GM18520 (cell line): ENCODE measurements around the gene MGP.

Experiments
- ATAC-seq: cut with Tn5 transposase; IDR thresholded peaks from one replicate; pipeline ENCODE4 v1.9.1; 2021; ENCODE audit not compliant: unreplicated experiment

MGP gene

GRCh38 chr12:14868916-14869506 is 16.6 kb downstream of the MGP start:
- no peak for ATAC-seq

DNA sequence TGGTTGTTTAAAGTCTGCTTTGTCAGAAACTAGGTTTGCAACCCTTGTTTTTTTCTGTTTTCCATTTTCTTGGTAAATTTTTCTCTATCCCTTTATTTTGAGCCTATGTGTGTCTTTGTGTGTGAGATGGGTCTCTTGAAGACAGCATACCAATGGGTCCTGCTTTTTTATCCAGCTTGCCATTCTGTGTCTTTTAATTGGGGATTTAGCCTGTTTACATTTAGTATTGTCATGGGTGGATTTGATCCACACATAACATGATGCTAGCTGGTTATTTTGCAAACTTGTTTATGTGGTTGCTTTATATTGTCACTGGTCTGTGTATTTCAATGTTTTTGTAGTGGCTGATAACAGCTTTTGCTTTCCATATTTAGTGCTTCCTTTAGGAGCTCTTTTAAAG is 25.2 kb downstream of the MGP start:
- no peak for ATAC-seq

DNA sequence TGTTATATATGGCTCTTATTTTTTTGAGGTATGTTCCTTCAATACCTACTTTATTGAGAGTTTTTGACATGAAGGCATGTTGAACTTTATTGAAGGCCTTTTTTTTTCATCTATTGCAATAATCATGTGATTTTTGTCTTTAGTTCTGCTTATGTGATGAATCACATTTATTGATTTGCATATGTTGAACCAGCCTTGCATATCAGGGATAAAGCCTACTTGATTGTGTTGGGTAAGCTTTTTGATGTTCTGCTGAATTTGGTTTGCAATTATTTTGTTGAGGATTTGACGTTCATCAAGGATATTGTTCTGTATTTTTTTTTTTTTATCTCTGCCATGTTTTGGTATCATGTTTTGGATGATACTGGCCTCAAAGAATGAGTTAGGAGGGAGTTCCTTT is 27.1 kb downstream of the MGP start:
- no peak for ATAC-seq

GRCh38 chr12:14854586-14855183 is 31.0 kb downstream of the MGP start:
- ATAC-seq, result no peak

GRCh38 chr12:14853961-14854360 is 31.7 kb downstream of the MGP start:
- ATAC-seq, result no peak

GRCh38 chr12:14852880-14853279 is 32.8 kb downstream of the MGP start:
- no peak for ATAC-seq

GRCh38 chr12:14850929-14851663 is 34.6 kb downstream of the MGP start:
- peak; percentile 42 for ATAC-seq

DNA sequence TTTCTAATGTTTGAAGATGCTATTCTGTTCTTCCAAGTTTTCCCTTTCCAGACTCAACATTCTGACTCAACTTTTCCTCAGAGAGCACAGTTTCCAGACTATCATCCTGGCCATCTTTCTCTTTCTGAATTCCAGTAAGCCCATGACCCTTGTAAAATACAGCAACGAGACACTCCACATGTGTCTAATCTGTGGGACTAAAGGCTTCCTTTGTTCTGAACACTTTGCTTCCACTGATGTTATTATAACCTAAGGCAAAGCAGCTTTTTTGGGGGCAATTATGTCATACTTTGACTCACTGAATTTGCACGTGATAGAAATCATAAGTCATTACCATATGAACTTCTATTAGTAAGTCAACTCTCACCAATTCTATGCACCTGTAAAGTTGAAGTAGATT is 36.0 kb downstream of the MGP start:
- no peak for ATAC-seq

DNA sequence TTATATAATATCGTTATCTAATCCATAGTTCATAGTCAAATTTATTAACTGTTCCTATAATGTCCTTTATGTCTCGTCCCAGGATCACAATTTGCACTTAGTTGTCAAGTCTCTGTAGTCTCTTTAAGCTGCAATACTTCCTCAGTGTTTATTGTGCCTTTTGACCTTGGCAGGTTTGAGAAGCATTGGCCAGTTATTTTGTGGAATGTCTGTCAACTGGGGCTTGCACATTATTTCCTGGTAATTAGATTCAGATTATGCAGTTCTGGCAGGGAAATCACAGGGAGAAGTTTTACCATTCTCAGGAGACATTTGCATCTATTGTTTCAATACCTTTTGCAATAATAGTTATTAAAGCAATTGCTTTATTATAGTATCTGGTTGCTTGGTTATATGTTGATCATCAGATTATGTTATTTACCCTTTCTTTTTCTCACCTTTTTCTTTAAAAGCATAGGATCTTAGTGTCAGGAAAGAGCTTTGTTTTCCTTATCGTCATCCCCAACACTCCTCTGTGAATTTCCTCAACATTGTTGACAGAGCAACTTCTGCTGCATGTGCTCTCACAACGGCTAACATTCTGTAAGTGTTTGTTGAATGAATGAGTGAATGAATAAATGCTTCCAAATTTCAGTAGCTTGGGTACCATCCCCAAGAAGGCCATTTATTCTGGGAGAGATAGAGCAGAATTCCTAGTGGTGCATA is 38.6 kb downstream of the MGP start:
- no peak for ATAC-seq

GRCh38 chr12:14846042-14846587 is 39.5 kb downstream of the MGP start:
- no peak for ATAC-seq

GRCh38 chr12:14845350-14845750 is 40.3 kb downstream of the MGP start:
- peak; percentile 49 for ATAC-seq

DNA sequence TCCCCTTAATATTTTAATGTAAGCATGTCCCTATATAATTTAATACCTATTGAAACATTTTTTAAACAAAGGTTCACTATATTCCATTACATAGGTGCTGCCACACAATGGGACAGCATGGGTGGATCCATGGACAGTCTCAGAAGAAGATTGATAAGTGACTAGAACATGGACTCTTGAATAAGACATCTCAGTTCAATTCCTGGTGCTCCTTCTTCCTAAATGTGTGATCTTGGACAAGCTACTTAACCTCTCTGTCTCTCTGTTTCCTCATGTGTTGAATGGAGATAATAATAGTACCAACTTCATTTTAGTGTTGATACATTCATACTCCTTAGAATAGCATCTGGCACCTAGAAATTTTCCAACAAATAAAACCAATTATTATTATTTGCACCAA is 41.3 kb downstream of the MGP start:
- no peak for ATAC-seq

GRCh38 chr12:14843425-14843887 is 42.2 kb downstream of the MGP start, which contains the start of gene ART4:
TSS of gene ART4 (minus strand) at chr12:14843526. CDS start at chr12:14843113, 413 bp downstream.
- ATAC-seq, result no peak

DNA sequence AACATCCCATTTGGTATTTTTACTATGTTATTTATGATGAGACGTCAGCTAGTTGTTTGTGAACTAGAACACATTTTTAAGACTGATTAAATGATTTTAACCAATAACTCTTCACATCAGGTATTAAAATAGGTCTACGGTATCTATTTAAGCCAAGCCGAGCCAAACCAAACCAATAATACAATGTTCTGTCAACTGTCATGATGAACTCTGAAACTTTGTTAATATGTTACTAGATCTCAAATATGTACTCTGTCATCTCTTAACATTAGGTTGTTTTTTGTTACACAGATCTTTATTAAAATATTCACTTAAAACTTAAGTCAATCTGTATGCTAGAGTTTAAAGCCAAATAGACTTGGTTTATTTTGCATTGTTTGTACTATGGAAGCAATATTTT is 43.3 kb downstream of the MGP start:
- no peak for ATAC-seq

GRCh38 chr12:14841761-14842160 is 43.9 kb downstream of the MGP start:
- ATAC-seq, result no peak

- no peak for ATAC-seq
Observed at GRCh38 chr12:14840616-14841015, 45.0 kb downstream of the MGP start.

- no peak for ATAC-seq
Observed at GRCh38 chr12:14839262-14839661, 46.4 kb downstream of the MGP start.

DNA sequence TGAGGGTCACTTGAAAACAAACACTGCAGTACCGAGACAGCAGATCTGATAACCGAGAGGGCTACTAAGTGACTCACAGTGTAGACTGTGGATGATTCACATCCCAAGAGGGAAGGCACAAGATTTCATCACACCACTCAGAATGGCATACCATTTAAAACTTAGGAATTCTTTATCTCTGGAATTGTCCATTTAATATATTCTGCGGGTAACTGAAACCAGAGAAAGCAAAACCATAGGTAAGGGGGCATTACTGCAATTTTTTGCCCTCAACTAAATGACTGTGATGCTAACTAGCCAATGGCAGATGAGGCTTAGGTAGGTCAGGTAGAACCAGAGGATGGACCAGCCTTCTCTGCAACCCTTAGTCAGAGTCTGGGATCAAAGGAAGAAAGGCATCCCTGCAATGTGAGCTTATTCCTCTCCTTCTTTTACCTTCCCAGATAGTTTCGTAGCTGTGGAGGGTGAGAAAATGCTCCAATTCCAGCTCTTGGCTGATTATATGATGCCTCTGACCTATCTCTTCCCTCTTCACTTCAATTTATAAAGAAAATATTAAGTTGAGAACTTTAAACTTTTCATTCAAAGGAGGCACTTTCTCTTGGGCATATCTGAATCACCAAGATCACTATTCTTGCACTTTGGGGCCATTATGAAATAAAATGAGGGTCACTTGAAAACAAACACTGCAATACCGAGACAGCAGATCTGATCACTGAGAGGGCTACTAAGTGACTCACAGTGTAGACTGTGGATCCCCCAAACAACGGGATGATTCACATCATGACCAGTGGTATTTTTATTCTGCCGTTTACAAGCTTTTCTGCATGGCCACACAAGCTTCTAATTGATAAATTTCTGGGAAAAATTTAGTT is 49.1 kb downstream of the MGP start:
- no peak for ATAC-seq

DNA sequence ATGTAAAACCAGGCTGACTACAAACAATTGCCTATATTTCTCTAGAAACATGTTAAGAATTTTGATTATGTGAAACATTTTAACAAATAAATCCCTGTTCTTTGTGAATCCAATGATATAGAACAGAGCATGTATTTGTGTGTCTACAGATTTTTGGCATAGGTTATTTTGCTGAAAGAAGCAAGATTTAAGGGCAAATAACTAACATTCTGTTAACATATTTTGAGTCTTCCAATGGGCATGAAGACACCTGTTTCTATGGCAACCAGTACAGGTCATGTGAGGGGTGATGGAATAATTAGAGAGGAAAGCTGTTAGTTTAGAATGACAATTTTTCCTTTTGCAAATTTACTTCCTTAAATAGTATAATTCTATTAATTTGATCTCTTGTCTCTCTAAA is 51.1 kb downstream of the MGP start:
- no peak for ATAC-seq

- ATAC-seq, result no peak
Observed at GRCh38 chr12:14833952-14834351, 51.7 kb downstream of the MGP start.
